Chondrocyte (in vitro differentiated cells): Measurements from ENCODE around the gene PON3. TPM values are rescaled to one million over a fixed set of nuclear protein-coding genes. Genes with fewer than 3 reads are reported as not detected.

Source experiments
- DNase-seq: peaks from one replicate; pipeline ENCODE4 v3.0.0; 2021; ENCODE audit warnings: mixed read lengths, low spot score
- H3K27ac Mint-ChIP-seq: one replicate; pipeline ENCODE4 v1.8.0; 2021; ENCODE audit warnings: mild to moderate bottlenecking, moderate library complexity, mixed read lengths; ENCODE audit not compliant: unreplicated experiment
- H3K27me3 Mint-ChIP-seq: 2 replicates; pipeline ENCODE4 v1.8.0; 2021; ENCODE audit warnings: low read depth, mixed read lengths
- H3K36me3 Mint-ChIP-seq: 2 replicates; pipeline ENCODE4 v1.8.0; 2021; ENCODE audit warnings: low read depth, mixed read lengths
- H3K4me1 Mint-ChIP-seq: 2 replicates; pipeline ENCODE4 v1.8.0; 2021; ENCODE audit warnings: low read depth, mild to moderate bottlenecking, mixed read lengths
- H3K4me3 Mint-ChIP-seq: one replicate; pipeline ENCODE4 v1.8.0; 2021; ENCODE audit warnings: mild to moderate bottlenecking, moderate library complexity, mixed read lengths; ENCODE audit not compliant: unreplicated experiment
- H3K9me3 Mint-ChIP-seq: 2 replicates; pipeline ENCODE4 v1.8.0; 2021; ENCODE audit warnings: low read depth, mixed read lengths
- CTCF ChIP-seq: fragments of 200-600 bp; sonication (generic); IDR thresholded peaks from 2 replicates; pipeline ENCODE4 v1.5.0; 2021; ENCODE audit warnings: antibody characterized with exemption, mild to moderate bottlenecking, moderate library complexity
- total RNA-seq: library from RNA; stranded (reverse); gene quantifications from 3 replicates; pipeline ENCODE4 v1.2.1, GENCODE V29; 2021

The PON3 gene
- total RNA-seq, 1 donor from 2014 or later = not detected

GRCh38 chr7:95318501-95319100, 77.6 kb downstream of the PON3 start:
- Mint-ChIP-seq H3K4me1 (no peaks in the 10 kb centered on the region), H3K27me3 (peaks cover 2% of the 10 kb centered on the region), H3K9me3 (no peaks in the 10 kb centered on the region), H3K36me3 (no peaks in the 10 kb centered on the region), H3K4me3 (no peak overlapping the region), H3K27ac (no peak overlapping the region)
- no peak for TF ChIP-seq CTCF
- DNase-seq = no peak

- H3K4me3 Mint-ChIP-seq = no peak overlapping the region
- DNase-seq = no peak
- H3K4me1 Mint-ChIP-seq = no peaks in the 10 kb centered on the region
- H3K36me3 Mint-ChIP-seq = no peaks in the 10 kb centered on the region
- H3K9me3 Mint-ChIP-seq = no peaks in the 10 kb centered on the region
- no peak overlapping the region for H3K27ac Mint-ChIP-seq
- H3K27me3 Mint-ChIP-seq = peaks cover 2% of the 10 kb centered on the region
- no peak for TF ChIP-seq CTCF
Measured at GRCh38 chr7:95317966-95318365, 78.2 kb downstream of the PON3 start.

GRCh38 chr7:95317546-95317945, 78.6 kb downstream of the PON3 start:
- H3K9me3 Mint-ChIP-seq = no peaks in the 10 kb centered on the region
- peaks cover 2% of the 10 kb centered on the region for H3K27me3 Mint-ChIP-seq
- no peak overlapping the region for H3K27ac Mint-ChIP-seq
- no peaks in the 10 kb centered on the region for H3K36me3 Mint-ChIP-seq
- DNase-seq = no peak
- no peaks in the 10 kb centered on the region for H3K4me1 Mint-ChIP-seq
- TF ChIP-seq CTCF = no peak
- H3K4me3 Mint-ChIP-seq = no peak overlapping the region

- no peak overlapping the region for H3K27ac Mint-ChIP-seq
- H3K27me3 Mint-ChIP-seq = peaks cover 2% of the 10 kb centered on the region
- no peaks in the 10 kb centered on the region for H3K9me3 Mint-ChIP-seq
- H3K4me1 Mint-ChIP-seq = no peaks in the 10 kb centered on the region
- H3K4me3 Mint-ChIP-seq = no peak overlapping the region
- no peak for TF ChIP-seq CTCF
- no peaks in the 10 kb centered on the region for H3K36me3 Mint-ChIP-seq
- no peak for DNase-seq
Measured at GRCh38 chr7:95316588-95316987, 79.6 kb downstream of the PON3 start.

- Mint-ChIP-seq H3K27ac (no peak overlapping the region), H3K27me3 (peaks cover 2% of the 10 kb centered on the region), H3K36me3 (no peaks in the 10 kb centered on the region), H3K4me3 (no peak overlapping the region), H3K4me1 (no peaks in the 10 kb centered on the region), H3K9me3 (no peaks in the 10 kb centered on the region)
- DNase-seq = no peak
- no peak for TF ChIP-seq CTCF
Measured at GRCh38 chr7:95312561-95312960, 83.6 kb downstream of the PON3 start.
